K562 treated with DMSO at 1 percent for 48 hours (cell line): ENCODE data around the gene SLX9. TPM values are rescaled to one million over a fixed set of nuclear protein-coding genes. Genes with fewer than 3 reads are reported as not detected.

Source experiments
- total RNA-seq: library from RNA; unstranded; fragments of 300-600 nt; gene quantifications from 2 replicates; pipeline ENCODE4 v1.2.3, GENCODE V29; 2022; ENCODE audit warnings: low replicate concordance; ENCODE audit errors: extremely low read depth

The SLX9 gene, protein sequence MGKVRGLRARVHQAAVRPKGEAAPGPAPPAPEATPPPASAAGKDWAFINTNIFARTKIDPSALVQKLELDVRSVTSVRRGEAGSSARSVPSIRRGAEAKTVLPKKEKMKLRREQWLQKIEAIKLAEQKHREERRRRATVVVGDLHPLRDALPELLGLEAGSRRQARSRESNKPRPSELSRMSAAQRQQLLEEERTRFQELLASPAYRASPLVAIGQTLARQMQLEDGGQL
- total RNA-seq: not detected in 2 replicates

GRCh38 chr21:44939532-44940115, at the start of gene SLX9:
SLX9 (plus strand) TSS chr21:44940029; CDS start chr21:44940058, 29 bp downstream.

GRCh38 chr21:44920694-44921604, 18.9 kb upstream of the SLX9 start, which contains the start of gene ITGB2:
ITGB2 (minus strand) TSS chr21:44920899; CDS start chr21:44910782, 10,117 bp downstream.

Other genes starting within 250 kb of the SLX9 start
- gene KRTAP10-12, start 242.9 kb upstream of the SLX9 start, total RNA-seq: not detected in 2 replicates
- not detected in 2 replicates for gene TSPEAR, start 228.5 kb upstream of the SLX9 start, total RNA-seq
- gene UBE2G2, start 138.2 kb upstream of the SLX9 start, total RNA-seq: 245 TPM in 1 of 2 replicates, not detected in the other
- gene SUMO3, start 122.0 kb upstream of the SLX9 start, total RNA-seq: not detected in 2 replicates
- not detected in 2 replicates for gene PTTG1IP, start 66.3 kb upstream of the SLX9 start, total RNA-seq
- not detected in 2 replicates for gene ITGB2, start 19.1 kb upstream of the SLX9 start, total RNA-seq
- gene ADARB1, start 134.6 kb downstream of the SLX9 start, total RNA-seq: not detected in 2 replicates